Measurements from ENCODE around the gene SEL1L.
A peak's percentile ranks its signal among the peaks of the same experiment; 100 is the strongest.
"Not testable (repeated sequence)": the region's sequence is repeated elsewhere in the genome, so short reads cannot be mapped to it uniquely, and the experiment has no call there.

SEL1L gene

DNA sequence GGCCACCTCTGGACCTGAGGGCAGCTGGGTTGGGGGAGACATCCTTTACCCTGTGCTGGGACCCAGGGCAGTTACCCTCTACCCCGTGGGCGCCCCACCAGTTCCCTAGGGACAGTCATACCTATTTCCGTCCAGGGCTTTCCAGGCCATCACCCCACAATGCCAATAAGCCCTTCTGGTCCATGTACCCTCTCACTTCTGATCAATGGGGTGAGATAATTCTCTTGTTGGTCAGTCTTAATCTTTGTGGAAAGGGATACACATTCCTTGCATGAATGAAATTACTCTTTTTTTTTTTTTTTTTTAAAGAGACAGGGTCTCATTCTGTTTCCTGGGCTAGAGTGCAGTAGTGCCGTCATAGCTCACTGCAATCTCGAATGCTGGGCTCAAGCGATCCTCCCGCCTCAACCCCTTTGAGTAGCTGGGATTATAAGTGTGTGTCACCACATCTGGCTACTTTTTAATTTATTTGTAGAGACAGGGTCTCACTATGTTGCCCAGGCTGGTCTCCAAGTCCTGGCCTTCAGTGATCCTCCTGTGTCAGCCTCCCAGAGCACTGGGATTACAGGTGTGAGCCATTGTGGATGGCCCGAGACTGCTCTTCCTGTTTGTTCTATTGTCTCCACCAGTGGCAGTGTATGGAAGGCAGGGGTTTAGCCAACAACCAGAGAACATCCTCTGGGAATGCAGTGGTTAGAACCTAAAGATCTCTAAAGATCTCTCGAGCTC lies 87.2 kb downstream of the SEL1L start:
- no peak for DNase-seq

- DNase-seq: no peak
Measured at GRCh38 chr14:81441626-81442134, 92.0 kb downstream of the SEL1L start.

DNA sequence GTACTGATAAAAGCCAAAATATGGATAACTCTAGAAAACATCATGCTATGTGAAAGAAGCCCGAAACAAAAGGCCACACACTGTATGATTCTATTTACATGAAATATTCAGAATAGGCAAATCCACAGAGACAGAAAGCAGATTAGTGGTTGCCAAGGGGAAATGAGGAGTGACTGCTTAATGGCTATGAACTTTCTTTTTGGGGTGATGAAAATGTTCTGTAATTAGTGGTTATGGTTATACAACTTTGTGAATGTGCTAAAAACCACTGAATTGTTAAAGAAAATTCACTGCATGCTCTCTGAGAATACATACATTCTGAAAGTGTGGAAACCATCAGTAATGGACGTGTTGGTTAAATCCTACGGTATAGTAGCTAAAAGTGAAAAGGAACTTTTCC lies 93.6 kb downstream of the SEL1L start:
- no peak for DNase-seq

DNA sequence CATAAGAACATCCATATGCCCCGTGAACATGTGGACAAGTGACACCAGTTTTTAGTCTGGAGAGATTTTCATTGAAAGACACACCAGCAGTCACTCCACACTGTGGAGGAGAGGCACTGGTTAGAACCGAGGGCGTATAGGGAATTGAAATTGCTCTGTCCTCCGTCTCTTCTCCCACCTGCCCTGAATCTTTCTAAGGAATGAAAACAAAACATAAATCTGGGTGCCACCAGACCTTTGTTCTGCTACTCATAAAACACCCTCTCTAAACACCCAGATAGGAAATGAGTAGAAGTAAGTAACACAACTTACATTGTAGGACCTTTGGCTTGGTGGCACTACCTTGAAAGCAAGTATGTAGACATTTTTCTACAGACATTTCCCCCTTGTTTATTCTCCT lies 96.4 kb downstream of the SEL1L start:
- no peak for DNase-seq

DNA sequence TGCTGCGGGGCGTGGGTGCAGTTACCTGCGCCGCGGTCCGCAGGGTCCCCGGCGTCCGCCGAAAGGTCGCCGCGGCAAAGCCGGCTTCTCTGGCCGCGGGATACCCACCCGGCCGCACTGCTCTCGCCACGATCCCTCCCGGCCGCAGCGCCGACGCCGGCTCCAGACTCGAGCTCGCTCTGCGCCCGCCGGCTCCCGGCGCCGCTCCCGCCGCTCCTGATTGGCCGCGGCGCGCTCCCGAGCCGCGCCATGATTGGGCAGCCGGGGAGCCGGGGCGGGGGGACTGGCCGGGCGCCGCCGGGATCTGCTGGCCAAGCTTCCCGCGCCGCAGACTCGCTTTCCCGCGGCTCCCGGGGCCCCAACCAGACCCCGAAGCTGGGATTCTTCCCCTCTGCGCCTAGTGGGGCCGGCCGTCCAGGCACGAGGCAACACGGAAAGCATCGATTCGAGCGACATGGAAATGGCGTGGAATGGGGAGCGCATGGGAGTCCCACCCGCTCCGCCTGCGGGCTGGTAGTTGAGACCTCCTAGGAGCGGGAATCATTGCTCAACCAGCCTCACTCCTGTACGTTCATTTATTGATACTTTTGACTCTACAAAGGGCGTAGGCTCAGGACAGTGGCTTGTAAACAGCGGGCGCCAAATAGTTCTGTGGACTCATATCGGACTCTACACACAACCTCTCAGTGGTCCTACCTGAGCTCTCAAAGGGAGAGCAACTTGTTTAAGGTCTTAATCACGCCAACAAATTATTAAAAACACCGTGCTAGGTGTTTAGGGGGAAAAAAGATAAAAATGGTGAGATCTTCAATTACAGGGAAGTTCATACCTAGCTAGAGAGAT lies 97.1 kb downstream of the SEL1L start:
- peak in 13 of 14 donors; percentile 25 to 87 (median 55) for DNase-seq

GRCh38 chr14:81435391-81436295 lies 98.0 kb downstream of the SEL1L start:
- peak in 11 of 14 donors; percentile 4 to 78 (median 51) for DNase-seq

DNA sequence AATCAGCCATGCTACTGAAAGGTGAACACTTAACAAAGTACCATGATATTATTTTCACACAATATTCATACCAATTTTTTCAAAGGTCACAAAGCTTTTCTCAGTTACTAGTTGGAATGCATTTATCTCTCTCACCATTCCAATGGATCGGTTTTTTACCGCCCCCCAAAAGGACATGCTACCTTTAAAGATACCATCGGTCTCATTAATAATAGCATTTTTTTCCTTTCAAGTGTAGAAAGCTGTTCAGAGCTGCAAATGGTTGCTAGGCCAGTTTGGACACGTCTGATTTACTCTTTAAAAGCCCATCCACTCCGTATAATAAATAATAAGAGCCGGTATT lies 98.6 kb downstream of the SEL1L start:
- DNase-seq: no peak

GRCh38 chr14:81434230-81434629 lies 99.4 kb downstream of the SEL1L start:
- no peak for DNase-seq

- no peak for DNase-seq
Measured at GRCh38 chr14:81433378-81433777, 100.3 kb downstream of the SEL1L start.

DNA sequence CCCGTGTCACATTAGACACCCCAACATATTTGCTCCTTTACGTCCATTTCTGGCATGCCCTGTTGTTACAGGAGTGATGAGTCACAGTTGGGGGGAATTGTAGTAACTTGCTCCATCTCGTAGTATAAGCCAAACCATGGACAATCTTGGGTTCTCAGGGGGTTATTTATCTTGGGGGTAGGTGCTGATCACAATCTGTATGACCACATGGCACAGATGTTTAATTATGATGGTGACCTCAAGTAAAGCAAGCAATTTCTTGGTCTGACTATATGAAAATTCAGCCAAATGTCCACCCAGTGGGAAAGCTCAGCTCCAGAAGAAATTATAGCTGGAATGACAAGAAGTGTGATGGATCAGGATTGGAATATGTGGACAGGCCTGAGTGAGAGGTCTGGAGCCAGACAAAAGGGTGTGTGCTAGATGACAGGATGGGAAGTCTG lies 101.4 kb downstream of the SEL1L start:
- no peak for DNase-seq

GRCh38 chr14:81430235-81430634 lies 103.4 kb downstream of the SEL1L start:
- peak in 1 of 14 donors; percentile 9 for DNase-seq

DNA sequence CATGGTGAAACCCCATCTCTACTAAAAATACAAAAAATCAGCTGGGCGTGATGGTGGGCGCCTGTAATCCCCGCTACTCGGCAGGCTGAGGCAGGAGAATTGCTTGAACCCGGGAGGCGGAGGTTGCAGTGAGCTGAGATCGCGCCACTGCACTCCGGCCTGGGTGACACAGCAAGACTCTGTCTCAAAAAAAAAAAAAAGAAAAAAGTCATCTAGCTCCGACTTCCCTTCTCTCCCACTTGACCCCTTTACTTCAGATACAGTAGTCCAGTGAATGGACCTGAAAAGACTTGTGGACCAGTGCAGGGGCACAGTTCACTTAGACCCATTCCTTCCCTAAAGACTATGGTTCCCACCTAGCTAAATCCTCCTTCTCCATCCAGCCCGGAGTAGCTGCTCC lies 103.9 kb downstream of the SEL1L start:
- not testable (repeated sequence) for DNase-seq

GRCh38 chr14:81429028-81429427 lies 104.6 kb downstream of the SEL1L start:
- DNase-seq: no peak

- no peak for DNase-seq
Measured at GRCh38 chr14:81427348-81428058, 106.2 kb downstream of the SEL1L start.

GRCh38 chr14:81423504-81423903 lies 110.1 kb downstream of the SEL1L start:
- DNase-seq: peak in 6 of 14 donors; percentile 3 to 47 (median 24)
